ENCODE results near the gene EIF3D. TPM values are rescaled to one million over a fixed set of nuclear protein-coding genes. Genes with fewer than 3 reads are reported as not detected.

The EIF3D gene
- total and polyA plus RNA-seq, 2 of the 8 experiments (the other 6 are each of a cell fraction or from before 2014, with no cell fraction given), result 195 to 408 TPM

DNA sequence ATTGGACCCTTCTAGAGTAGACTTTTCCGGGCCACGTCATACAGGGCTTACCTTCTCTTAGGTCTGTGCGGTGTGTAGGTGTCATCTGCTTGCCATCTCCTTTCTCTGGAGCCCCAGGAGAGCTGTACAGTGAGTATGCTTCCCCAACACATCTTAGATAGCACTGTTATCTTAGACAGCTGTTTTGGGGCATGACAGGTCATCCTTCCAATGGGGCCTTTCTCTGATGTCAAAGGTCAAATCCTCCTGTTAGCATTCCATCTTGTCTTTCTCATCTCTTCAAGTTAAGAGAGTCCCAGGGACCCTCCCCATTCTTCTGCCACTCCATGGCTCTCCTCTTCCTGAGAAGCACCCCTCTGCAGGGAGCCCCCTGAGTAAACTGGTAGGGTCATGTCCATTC, 31.0 kb upstream of the EIF3D start:
- no peak overlapping the region for H3K14ac ChIP-seq (ENCODE audit: insufficient read length)
- H2BK120ac ChIP-seq (replicated peaks; ENCODE audit: low read depth, low read length), result no peak overlapping the region
- no peak overlapping the region for H3K9ac ChIP-seq (replicated peaks in 1 of 4; ENCODE audit: extremely low read depth in 1 of 4, low read depth in 3 of 4, low read length in 3 of 4)
- no peaks in the 10 kb centered on the region for H4K20me1 ChIP-seq (replicated peaks in 1 of 2; ENCODE audit: control insufficient read depth in 1 of 2, insufficient read depth in 2 of 2, low read length in 2 of 2)
- DNase-seq (ENCODE audit: low read depth in 1 of 2, low spot score in 2 of 2), result no peak
- no peak for TF ChIP-seq SRF (IDR thresholded peaks at IDR 0.05; ENCODE audit: low read depth, low read length)
- no peak for TF ChIP-seq SIRT6 (IDR thresholded peaks at IDR 0.05; ENCODE audit: low read length)
- no peak for TF ChIP-seq BRCA1 (IDR thresholded peaks at IDR 0.05; ENCODE audit: low read depth, low read length)
- no peak for TF ChIP-seq POU5F1 (IDR thresholded peaks at IDR 0.05; ENCODE audit: low read depth, low read length)
- TF ChIP-seq CTBP2 (IDR thresholded peaks at IDR 0.05; ENCODE audit: borderline replicate concordance, insufficient read depth, insufficient read length, low read length), result no peak
- no peak for TF ChIP-seq JUND (IDR thresholded peaks at IDR 0.05; ENCODE audit: low read length)
- no peak for TF ChIP-seq HDAC6 (IDR thresholded peaks at IDR 0.05; ENCODE audit: low read depth, low read length)
- TF ChIP-seq RAD21 (IDR thresholded peaks at IDR 0.05 in 1 of 2, conservative IDR thresholded peaks at IDR 0.05 in 1 of 2; ENCODE audit: low read depth in 2 of 2, low read length in 2 of 2), result no peak
- TF ChIP-seq RNF2 (IDR thresholded peaks at IDR 0.05; ENCODE audit: borderline replicate concordance, low read depth, low read length, missing control alignments, poor library complexity, severe bottlenecking), result no peak
- FAIRE-seq, result no peak
- no peak overlapping the region for H4K8ac ChIP-seq (ENCODE audit: extremely low read depth, insufficient read depth, low read length)
- H3K79me1 ChIP-seq (ENCODE audit: low read depth, low read length), result no peaks in the 10 kb centered on the region
- no peaks in the 10 kb centered on the region for H3K79me2 ChIP-seq (ENCODE audit: control insufficient read depth in 1 of 2, insufficient read depth in 2 of 2, low read length in 2 of 2)
- WGBS, 2 experiments (ENCODE audit: extremely low coverage in 1 of 2, insufficient coverage in 1 of 2, insufficient read length in 1 of 2, insufficient replicate concordance in 2 of 2, low coverage in 1 of 2, low lambda C conversion rate in 2 of 2, missing lambda C conversion rate in 1 of 2), result 94% methylated on average over 3 of the region's 3 CpGs; no CpG with 5 or more reads in 1 of the 2 experiments
- no peak overlapping the region for H2AFZ ChIP-seq (ENCODE audit: low read length)
- H3K23ac ChIP-seq (ENCODE audit: insufficient read length), result no peak overlapping the region
- no peak overlapping the region for H2BK12ac ChIP-seq (ENCODE audit: low read depth, low read length)
- H3K56ac ChIP-seq (replicated peaks; ENCODE audit: insufficient read length, low read depth, low read length), result no peak overlapping the region
- CTCF ChIA-PET (ENCODE audit: partially characterized antibody), result interaction anchor here (1.0 to 2.6 kb wide), 4 partner anchors 8 to 291 kb away, joined by 3 to 11 read pairs (median 4); no protein-coding TSS in a partner anchor
- H4K5ac ChIP-seq (ENCODE audit: insufficient read length, low read depth, low read length), result no peak overlapping the region
- no peak overlapping the region for H3K4ac ChIP-seq (replicated peaks; ENCODE audit: insufficient read length, low read depth, low read length)
- H2AK5ac ChIP-seq (ENCODE audit: low read depth, low read length), result no peak overlapping the region
- no peak overlapping the region for H3K18ac ChIP-seq (ENCODE audit: extremely low read depth, low read length)
- peak overlapping the region; percentile 61; the same call in 1 of the 2 replicates for H2BK15ac ChIP-seq (ENCODE audit: low read length)
- no peaks in the 10 kb centered on the region; the same call in 1 of the 2 replicates for H3K23me2 ChIP-seq (ENCODE audit: low read depth, low read length)
- H3K4me2 ChIP-seq (ENCODE audit: insufficient read depth in 1 of 2, low read depth in 2 of 2, low read length in 2 of 2), result no peak overlapping the region
- no peak overlapping the region for H2BK20ac ChIP-seq (ENCODE audit: low read length)
- H3K4me3 ChIP-seq (ENCODE audit: extremely low read depth in 1 of 4, insufficient read depth in 2 of 4, low read depth in 3 of 4, low read length in 4 of 4), result no peak overlapping the region
- no peaks in the 10 kb centered on the region for H3K9me3 ChIP-seq (ENCODE audit: insufficient read depth in 2 of 2, low read depth in 1 of 2, low read length in 1 of 2)
- H3K4me1 ChIP-seq (replicated peaks in 1 of 4; ENCODE audit: control insufficient read depth in 3 of 4, insufficient read depth in 4 of 4, low read length in 3 of 4), result peaks cover 8 to 24% (median 23%) of the 10 kb centered on the region in 4 experiments
- POLR2A ChIA-PET (ENCODE audit: partially characterized antibody), result no interaction called here
- H3K27me3 ChIP-seq (replicated peaks in 1 of 4; ENCODE audit: control insufficient read depth in 3 of 4, extremely low read depth in 1 of 4, insufficient read depth in 3 of 4, low read length in 3 of 4), result no peaks in the 10 kb centered on the region
- no peak overlapping the region for H2BK5ac ChIP-seq (ENCODE audit: low read depth, low read length)
- H4K91ac ChIP-seq (replicated peaks; ENCODE audit: insufficient read length, low read length), result no peak overlapping the region
- H3K27ac ChIP-seq (ENCODE audit: low read depth, low read length), result no peak overlapping the region
- H3K36me3 ChIP-seq (ENCODE audit: control insufficient read depth in 2 of 4, insufficient read depth in 4 of 4, low read length in 3 of 4), result no peaks in the 10 kb centered on the region
